ENCODE results near the gene CCDC197. TPM values are rescaled to one million over a fixed set of nuclear protein-coding genes. Genes with fewer than 3 reads are reported as not detected.

CCDC197 gene
- total RNA-seq, 2 experiments from 2014 or later, result not detected

- DNase-seq (no peak), ATAC-seq (no peak)
- Mint-ChIP-seq H3K27me3 (no peaks in the 10 kb centered on the region), H3K36me3 (ENCODE audit: low read depth) (peaks cover 2% of the 10 kb centered on the region), H3K4me3 (no peak overlapping the region), H3K27ac (no peak overlapping the region), H3K4me1 (ENCODE audit: low read depth) (peaks cover 4% of the 10 kb centered on the region), H3K9me3 (no peaks in the 10 kb centered on the region)
- CTCF ChIA-PET, result interaction anchor here (1.1 to 7.5 kb wide), 3 partner anchors 90 to 101 kb away, joined by 4 to 72 read pairs (median 23); partner anchors contain the start of gene IFI27L2
- POLR2A ChIA-PET, result no interaction called here
- TF ChIP-seq CTCF (IDR thresholded peaks at IDR 0.05), result no peak
- intact Hi-C loops (cut with micrococcal nuclease), result no loop called here
Observed at GRCh38 chr14:94040247-94040646, 43.1 kb downstream of the CCDC197 start.

DNA sequence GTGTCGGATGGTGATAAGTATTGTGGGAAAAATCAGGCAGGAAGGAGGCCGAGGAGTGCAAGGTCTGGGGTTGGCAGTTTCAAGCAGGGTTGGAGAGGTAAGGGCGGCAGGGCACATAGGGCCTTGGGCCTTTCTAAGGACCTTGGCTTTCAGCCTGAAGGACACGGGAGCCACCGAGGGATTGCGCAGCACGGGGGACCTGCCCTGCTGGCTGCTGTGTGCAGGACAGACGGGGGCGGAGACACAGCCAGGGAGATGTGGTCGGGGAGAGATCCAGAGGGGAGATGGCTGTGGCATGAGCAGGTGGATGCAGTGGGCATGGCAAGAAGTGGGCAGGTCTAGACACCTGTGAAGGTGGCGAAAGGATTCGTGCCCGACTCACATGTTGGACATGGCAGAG is 43.7 kb downstream of the CCDC197 start:
- ChIA-PET POLR2A (no interaction called here), CTCF (interaction anchor here (0.7 kb wide), 1 partner anchor 91 kb away, joined by 3 read pairs; no protein-coding TSS in a partner anchor)
- no peaks in the 10 kb centered on the region for H3K9me3 Mint-ChIP-seq
- intact Hi-C loops (cut with micrococcal nuclease), result no loop called here
- TF ChIP-seq CTCF (IDR thresholded peaks at IDR 0.05), result no peak
- no peak overlapping the region for H3K27ac Mint-ChIP-seq
- H3K4me3 Mint-ChIP-seq, result no peak overlapping the region
- H3K27me3 Mint-ChIP-seq, result no peaks in the 10 kb centered on the region
- peaks cover 4% of the 10 kb centered on the region for H3K4me1 Mint-ChIP-seq (ENCODE audit: low read depth)
- ATAC-seq (no peak), DNase-seq (no peak)
- peaks cover 7% of the 10 kb centered on the region for H3K36me3 Mint-ChIP-seq (ENCODE audit: low read depth)

DNA sequence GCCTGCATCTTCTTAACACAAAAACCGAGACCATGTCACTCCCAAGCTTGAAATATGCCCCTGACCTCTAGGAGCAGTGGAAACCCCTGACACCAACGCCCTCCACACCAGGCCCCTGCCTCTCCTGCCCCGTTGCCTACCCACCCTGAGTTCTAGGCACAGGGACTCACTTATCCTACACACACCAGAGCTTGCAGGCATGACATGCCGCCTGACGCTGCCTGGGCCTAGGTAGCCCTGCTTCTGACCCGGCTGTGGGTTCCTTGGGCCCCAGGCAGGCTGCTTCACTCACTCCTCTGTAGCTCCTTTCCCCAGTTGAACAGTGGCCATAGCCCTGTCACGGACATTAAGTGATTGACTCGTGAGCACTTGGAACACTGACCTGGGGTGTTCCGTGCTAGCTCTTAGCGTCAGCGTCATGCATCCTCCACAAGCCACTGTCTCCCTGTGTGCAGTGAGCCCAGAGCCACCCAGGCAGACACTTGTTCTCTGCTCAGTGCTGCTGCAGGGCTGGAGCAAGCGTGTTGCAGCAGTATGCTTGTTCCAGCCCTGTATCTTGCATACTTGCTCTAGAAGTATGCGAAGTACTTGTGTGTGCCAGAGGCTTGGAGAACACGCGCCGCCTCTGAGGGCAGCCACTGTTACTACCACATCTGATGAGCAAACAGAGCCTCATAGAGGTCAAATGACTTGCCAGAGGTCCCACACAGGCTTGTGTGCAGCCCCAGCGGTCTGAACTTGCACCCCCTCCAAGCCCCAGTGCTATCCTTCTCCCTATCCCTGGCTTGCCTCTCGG is 44.6 kb downstream of the CCDC197 start:
- H3K4me3 Mint-ChIP-seq, result no peak overlapping the region
- peaks cover 1% of the 10 kb centered on the region for H3K4me1 Mint-ChIP-seq (ENCODE audit: low read depth)
- ChIA-PET CTCF (interaction anchor here (0.7 to 0.9 kb wide), 2 partner anchors 90 to 95 kb away, joined by 3 to 4 read pairs; no protein-coding TSS in a partner anchor), POLR2A (interaction anchor here (1.0 kb wide), 1 partner anchor 10 kb away, joined by 3 read pairs; no protein-coding TSS in a partner anchor)
- no peak overlapping the region for H3K27ac Mint-ChIP-seq
- no peak for TF ChIP-seq CTCF (IDR thresholded peaks at IDR 0.05)
- no peak for DNase-seq
- ATAC-seq, result no peak
- H3K9me3 Mint-ChIP-seq, result no peaks in the 10 kb centered on the region
- H3K36me3 Mint-ChIP-seq (ENCODE audit: low read depth), result peaks cover 7% of the 10 kb centered on the region
- no peaks in the 10 kb centered on the region for H3K27me3 Mint-ChIP-seq
- intact Hi-C loops (cut with micrococcal nuclease), result no loop called here

DNA sequence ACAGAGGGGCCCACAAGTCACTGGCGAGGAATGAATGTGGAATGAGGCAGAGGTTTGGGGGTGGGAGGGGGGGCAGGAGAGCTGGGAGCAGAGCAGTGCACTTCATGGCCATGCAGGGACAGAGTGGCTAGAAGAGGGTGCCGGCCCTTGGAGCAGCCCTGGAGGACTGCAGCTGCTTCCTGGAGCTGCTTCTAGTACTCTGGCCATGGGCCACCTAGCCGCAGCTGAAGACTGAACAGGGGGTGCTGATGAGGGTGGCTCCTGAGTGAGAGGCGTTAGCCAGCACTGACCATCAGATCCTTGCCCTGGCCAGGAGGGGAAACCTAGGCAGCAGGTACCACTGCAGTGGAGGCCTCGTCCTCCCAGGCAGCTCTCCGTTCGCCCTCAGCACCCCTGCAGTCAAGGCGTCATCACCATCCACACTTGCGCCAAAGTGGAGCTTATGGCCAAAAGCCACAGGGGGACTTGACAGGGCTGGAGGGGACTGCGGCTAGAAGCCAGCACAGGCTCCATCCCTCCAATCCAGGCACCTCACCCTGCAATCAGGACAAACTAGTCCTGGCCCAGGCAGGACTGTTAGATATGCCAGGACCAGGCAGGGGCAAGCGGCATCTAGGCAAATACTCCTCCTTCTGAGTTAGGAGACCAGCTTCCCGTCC is 45.5 kb downstream of the CCDC197 start:
- ChIA-PET CTCF (no interaction called here), POLR2A (interaction anchor here (1.0 kb wide), 1 partner anchor 9 kb away, joined by 3 read pairs; no protein-coding TSS in a partner anchor)
- no peak for DNase-seq
- no peaks in the 10 kb centered on the region for H3K9me3 Mint-ChIP-seq
- H3K27me3 Mint-ChIP-seq, result no peaks in the 10 kb centered on the region
- TF ChIP-seq CTCF (IDR thresholded peaks at IDR 0.05), result no peak
- H3K27ac Mint-ChIP-seq, result no peak overlapping the region
- H3K36me3 Mint-ChIP-seq (ENCODE audit: low read depth), result peaks cover 11% of the 10 kb centered on the region
- intact Hi-C loops (cut with micrococcal nuclease), result no loop called here
- H3K4me3 Mint-ChIP-seq, result no peak overlapping the region
- H3K4me1 Mint-ChIP-seq (ENCODE audit: low read depth), result no peaks in the 10 kb centered on the region
- ATAC-seq, result no peak
